ENCODE data around the gene JMJD7.

Gene JMJD7

DNA sequence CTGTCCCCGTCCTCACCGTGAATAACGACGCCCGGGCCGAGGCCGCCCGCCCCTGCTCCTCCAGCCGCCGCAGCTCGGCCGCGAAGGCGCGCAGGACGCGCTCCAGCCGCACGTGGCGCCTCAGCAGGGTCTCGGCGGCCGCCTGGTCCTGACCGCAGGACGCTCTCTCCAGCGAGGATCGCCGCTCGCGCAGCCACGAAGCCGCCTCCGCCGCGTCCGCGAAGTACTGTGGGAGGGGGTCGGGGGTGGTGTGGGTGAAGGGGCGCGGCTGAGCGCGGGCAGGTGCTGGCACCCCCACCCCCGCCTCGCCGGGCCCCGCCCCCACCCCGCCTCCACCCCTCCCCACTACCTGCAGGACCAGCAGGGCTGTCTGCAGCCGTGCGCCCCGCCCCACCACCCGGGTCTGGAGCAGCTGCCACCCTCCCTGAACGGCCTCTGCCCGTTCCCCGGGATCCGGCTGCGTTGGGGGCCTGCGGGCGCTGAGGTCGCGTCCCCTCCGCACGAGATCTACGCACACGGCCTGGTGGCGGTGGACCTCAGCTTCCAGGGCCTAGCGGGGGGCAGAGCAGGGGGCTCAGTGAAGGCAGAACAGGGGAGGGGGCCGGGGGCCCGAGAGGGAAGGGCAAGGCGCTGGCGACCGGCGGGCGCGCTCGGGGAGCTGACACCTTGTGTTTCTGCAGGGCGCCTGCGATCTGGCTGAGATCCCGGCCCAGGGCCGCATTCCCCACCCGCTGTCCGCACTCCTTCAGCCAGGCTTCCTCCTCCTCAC, 54.2 kb downstream of the JMJD7 start:
- Histone ChIP-seq H3K36me3 (ENCODE audit: control insufficient read depth in 4 of 4, insufficient read depth in 4 of 4, low read length in 3 of 4) (no peaks in the 10 kb centered on the region), H3K27ac (ENCODE audit: insufficient read depth in 1 of 2, low read depth in 1 of 2, low read length in 2 of 2, poor library complexity in 1 of 2, severe bottlenecking in 2 of 2) (no peak overlapping the region), H3K4me1 (ENCODE audit: control extremely low read depth in 1 of 4, control insufficient read depth in 4 of 4, insufficient read depth in 4 of 4, low read length in 3 of 4) (peaks cover 0 to 19% (median 11%) of the 10 kb centered on the region in 4 experiments), H3K4me3 (ENCODE audit: control insufficient read depth in 1 of 7, extremely low read depth in 1 of 7, insufficient read depth in 4 of 7, low read depth in 2 of 7, low read length in 6 of 7) (peak overlapping the region in 3 of 7 experiments; percentile 29 to 38 (median 30)), H3K9me3 (ENCODE audit: control extremely low read depth in 1 of 5, control insufficient read depth in 4 of 5, insufficient read depth in 2 of 5, low read depth in 1 of 5, low read length in 4 of 5) (no peaks in the 10 kb centered on the region), H3K27me3 (replicated peaks in 2 of 5; ENCODE audit: control insufficient read depth in 4 of 5, insufficient read depth in 5 of 5, low read length in 4 of 5) (peaks cover 0 to 22% (median 10%) of the 10 kb centered on the region in 5 experiments)
- CTCF ChIA-PET: interaction anchor here (0.7 to 2.8 kb wide), 4 partner anchors 10 to 64 kb away, joined by 3 to 11 read pairs (median 6); no protein-coding TSS in a partner anchor
- peak in 2 of 3 donors; percentile 70 for DNase-seq
- POLR2A ChIA-PET: interaction anchor here (0.5 kb wide), 1 partner anchor 269 kb away, joined by 4 read pairs; no protein-coding TSS in a partner anchor
- 25% methylated on average over 56 of the region's 81 CpGs for WGBS (ENCODE audit: insufficient coverage)

GRCh38 chr15:41882689-41883483, 55.0 kb downstream of the JMJD7 start:
- Histone ChIP-seq H3K27ac (ENCODE audit: insufficient read depth in 1 of 2, low read depth in 1 of 2, low read length in 2 of 2, poor library complexity in 1 of 2, severe bottlenecking in 2 of 2) (no peak overlapping the region), H3K27me3 (replicated peaks in 2 of 5; ENCODE audit: control insufficient read depth in 4 of 5, insufficient read depth in 5 of 5, low read length in 4 of 5) (peaks cover 0 to 22% (median 10%) of the 10 kb centered on the region in 5 experiments), H3K4me1 (ENCODE audit: control extremely low read depth in 1 of 4, control insufficient read depth in 4 of 4, insufficient read depth in 4 of 4, low read length in 3 of 4) (peaks cover 0 to 19% (median 11%) of the 10 kb centered on the region in 4 experiments), H3K4me3 (ENCODE audit: control insufficient read depth in 1 of 7, extremely low read depth in 1 of 7, insufficient read depth in 4 of 7, low read depth in 2 of 7, low read length in 6 of 7) (no peak overlapping the region), H3K36me3 (ENCODE audit: control insufficient read depth in 4 of 4, insufficient read depth in 4 of 4, low read length in 3 of 4) (no peaks in the 10 kb centered on the region), H3K9me3 (ENCODE audit: control extremely low read depth in 1 of 5, control insufficient read depth in 4 of 5, insufficient read depth in 2 of 5, low read depth in 1 of 5, low read length in 4 of 5) (no peaks in the 10 kb centered on the region)
- CTCF ChIA-PET: interaction anchor here (0.7 to 2.8 kb wide), 4 partner anchors 10 to 65 kb away, joined by 3 to 11 read pairs (median 6); no protein-coding TSS in a partner anchor
- DNase-seq: peak in 2 of 3 donors; percentile 81 to 88
- 75% methylated on average over 14 of the region's 14 CpGs for WGBS (ENCODE audit: insufficient coverage)
- POLR2A ChIA-PET: no interaction called here

- no peaks in the 10 kb centered on the region for H3K36me3 ChIP-seq (ENCODE audit: control insufficient read depth in 4 of 4, insufficient read depth in 4 of 4, low read length in 3 of 4)
- WGBS (ENCODE audit: insufficient coverage): 100% methylated on average over 2 of the region's 2 CpGs
- no peak overlapping the region for H3K27ac ChIP-seq (ENCODE audit: insufficient read depth in 1 of 2, low read depth in 1 of 2, low read length in 2 of 2, poor library complexity in 1 of 2, severe bottlenecking in 2 of 2)
- ChIA-PET CTCF (interaction anchor here (0.7 to 2.8 kb wide), 3 partner anchors 9 to 21 kb away, joined by 5 to 11 read pairs (median 8); no protein-coding TSS in a partner anchor), POLR2A (no interaction called here)
- H3K9me3 ChIP-seq (ENCODE audit: control extremely low read depth in 1 of 5, control insufficient read depth in 4 of 5, insufficient read depth in 2 of 5, low read depth in 1 of 5, low read length in 4 of 5): no peaks in the 10 kb centered on the region
- H3K4me1 ChIP-seq (ENCODE audit: control extremely low read depth in 1 of 4, control insufficient read depth in 4 of 4, insufficient read depth in 4 of 4, low read length in 3 of 4): peaks cover 0 to 19% (median 12%) of the 10 kb centered on the region in 4 experiments
- peaks cover 0 to 22% (median 10%) of the 10 kb centered on the region in 5 experiments for H3K27me3 ChIP-seq (replicated peaks in 2 of 5; ENCODE audit: control insufficient read depth in 4 of 5, insufficient read depth in 5 of 5, low read length in 4 of 5)
- no peak for DNase-seq
- H3K4me3 ChIP-seq (ENCODE audit: control insufficient read depth in 1 of 7, extremely low read depth in 1 of 7, insufficient read depth in 4 of 7, low read depth in 2 of 7, low read length in 6 of 7): no peak overlapping the region
Observed at GRCh38 chr15:41883484-41883825, 55.6 kb downstream of the JMJD7 start.

DNA sequence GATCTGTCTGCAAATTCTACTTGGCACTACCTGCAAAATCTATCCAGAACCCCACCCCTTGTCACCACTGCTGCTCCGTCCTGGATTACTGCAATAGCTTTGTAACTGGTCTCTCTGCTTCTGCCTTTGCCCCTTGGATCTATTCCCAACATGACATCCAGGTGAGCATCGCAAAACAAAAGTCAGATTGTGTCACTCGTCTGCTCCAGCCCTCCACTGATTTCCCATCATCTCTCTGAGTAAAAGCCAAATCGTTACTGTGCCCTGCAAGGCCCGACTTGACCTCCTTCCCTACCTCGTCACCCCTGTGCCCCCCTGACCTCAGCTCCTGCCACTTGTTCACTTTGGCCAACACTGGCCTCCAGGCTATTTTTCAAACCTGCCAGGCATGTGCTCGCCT, 56.6 kb downstream of the JMJD7 start:
- Histone ChIP-seq H3K9me3 (ENCODE audit: control extremely low read depth in 1 of 5, control insufficient read depth in 4 of 5, insufficient read depth in 2 of 5, low read depth in 1 of 5, low read length in 4 of 5) (no peaks in the 10 kb centered on the region), H3K4me3 (ENCODE audit: control insufficient read depth in 1 of 7, extremely low read depth in 1 of 7, insufficient read depth in 4 of 7, low read depth in 2 of 7, low read length in 6 of 7) (no peak overlapping the region), H3K36me3 (ENCODE audit: control insufficient read depth in 4 of 4, insufficient read depth in 4 of 4, low read length in 3 of 4) (no peaks in the 10 kb centered on the region), H3K4me1 (ENCODE audit: control extremely low read depth in 1 of 4, control insufficient read depth in 4 of 4, insufficient read depth in 4 of 4, low read length in 3 of 4) (peaks cover 0 to 19% (median 15%) of the 10 kb centered on the region in 4 experiments), H3K27me3 (replicated peaks in 2 of 5; ENCODE audit: control insufficient read depth in 4 of 5, insufficient read depth in 5 of 5, low read length in 4 of 5) (peaks cover 0 to 22% (median 10%) of the 10 kb centered on the region in 5 experiments), H3K27ac (ENCODE audit: insufficient read depth in 1 of 2, low read depth in 1 of 2, low read length in 2 of 2, poor library complexity in 1 of 2, severe bottlenecking in 2 of 2) (no peak overlapping the region)
- ChIA-PET CTCF (interaction anchor here (0.9 to 2.5 kb wide), 2 partner anchors 8 to 112 kb away, joined by 5 to 8 read pairs; no protein-coding TSS in a partner anchor), POLR2A (no interaction called here)
- no peak for DNase-seq
- 95% methylated on average over 6 of the region's 7 CpGs for WGBS (ENCODE audit: insufficient coverage)

DNA sequence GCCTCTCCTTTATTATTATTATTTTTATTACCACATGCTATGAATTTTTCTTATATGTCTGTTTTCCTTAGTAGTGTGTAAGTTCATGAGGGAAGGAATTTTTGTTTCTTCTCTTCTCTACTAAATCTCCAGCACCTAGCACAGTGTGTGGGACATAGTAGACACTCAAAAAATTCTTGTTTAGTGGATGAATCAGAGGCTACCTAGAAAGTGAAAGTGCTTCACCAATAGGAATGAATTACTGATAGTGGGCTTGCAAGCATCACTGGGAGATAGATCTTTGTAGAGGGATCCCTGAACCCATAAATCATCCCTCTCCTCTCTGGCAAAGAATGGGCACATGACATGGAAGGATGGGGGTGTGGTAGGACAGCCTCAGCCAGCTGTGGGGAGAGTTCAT, 57.4 kb downstream of the JMJD7 start:
- H3K9me3 ChIP-seq (ENCODE audit: control extremely low read depth in 1 of 5, control insufficient read depth in 4 of 5, insufficient read depth in 2 of 5, low read depth in 1 of 5, low read length in 4 of 5): no peaks in the 10 kb centered on the region
- H3K27me3 ChIP-seq (replicated peaks in 2 of 5; ENCODE audit: control insufficient read depth in 4 of 5, insufficient read depth in 5 of 5, low read length in 4 of 5): peaks cover 0 to 20% (median 10%) of the 10 kb centered on the region in 5 experiments
- ChIA-PET POLR2A (no interaction called here), CTCF (interaction anchor here (1.7 kb wide), 1 partner anchor 10 kb away, joined by 4 read pairs; no protein-coding TSS in a partner anchor)
- no peak overlapping the region for H3K4me3 ChIP-seq (ENCODE audit: control insufficient read depth in 1 of 7, extremely low read depth in 1 of 7, insufficient read depth in 4 of 7, low read depth in 2 of 7, low read length in 6 of 7)
- no peak for DNase-seq
- peaks cover 0 to 19% (median 15%) of the 10 kb centered on the region in 4 experiments for H3K4me1 ChIP-seq (ENCODE audit: control extremely low read depth in 1 of 4, control insufficient read depth in 4 of 4, insufficient read depth in 4 of 4, low read length in 3 of 4)
- H3K36me3 ChIP-seq (ENCODE audit: control insufficient read depth in 4 of 4, insufficient read depth in 4 of 4, low read length in 3 of 4): no peaks in the 10 kb centered on the region
- H3K27ac ChIP-seq (ENCODE audit: insufficient read depth in 1 of 2, low read depth in 1 of 2, low read length in 2 of 2, poor library complexity in 1 of 2, severe bottlenecking in 2 of 2): no peak overlapping the region

- Histone ChIP-seq H3K4me1 (ENCODE audit: control extremely low read depth in 1 of 4, control insufficient read depth in 4 of 4, insufficient read depth in 4 of 4, low read length in 3 of 4) (peaks cover 0 to 19% (median 15%) of the 10 kb centered on the region in 4 experiments), H3K36me3 (ENCODE audit: control insufficient read depth in 4 of 4, insufficient read depth in 4 of 4, low read length in 3 of 4) (no peaks in the 10 kb centered on the region), H3K27me3 (replicated peaks in 2 of 5; ENCODE audit: control insufficient read depth in 4 of 5, insufficient read depth in 5 of 5, low read length in 4 of 5) (peaks cover 0 to 15% (median 7%) of the 10 kb centered on the region in 5 experiments), H3K4me3 (ENCODE audit: control insufficient read depth in 1 of 7, extremely low read depth in 1 of 7, insufficient read depth in 4 of 7, low read depth in 2 of 7, low read length in 6 of 7) (no peak overlapping the region), H3K9me3 (ENCODE audit: control extremely low read depth in 1 of 5, control insufficient read depth in 4 of 5, insufficient read depth in 2 of 5, low read depth in 1 of 5, low read length in 4 of 5) (no peaks in the 10 kb centered on the region), H3K27ac (ENCODE audit: insufficient read depth in 1 of 2, low read depth in 1 of 2, low read length in 2 of 2, poor library complexity in 1 of 2, severe bottlenecking in 2 of 2) (no peak overlapping the region)
- ChIA-PET CTCF (interaction anchor here (1.7 to 1.8 kb wide), 2 partner anchors 9 to 10 kb away, joined by 4 to 5 read pairs; no protein-coding TSS in a partner anchor), POLR2A (no interaction called here)
- WGBS (ENCODE audit: insufficient coverage): 90% methylated on average over 14 of the region's 14 CpGs
- DNase-seq: no peak
Observed at GRCh38 chr15:41885841-41886240, 57.9 kb downstream of the JMJD7 start.
